ENCODE results near the gene POLR2M. TPM values are rescaled to one million over a fixed set of nuclear protein-coding genes. Genes with fewer than 3 reads are reported as not detected.

Gene POLR2M
- total RNA-seq, 2 donors from 2014 or later, result 61.7 to 75.9 TPM

GRCh38 chr15:57746786-57747185 lies 40.3 kb downstream of the POLR2M start:
- intact Hi-C loops (cut with DNase I), result loop anchor here (5.0 to 10.0 kb wide), 2 partner anchors 192 to 321 kb away; partner anchors contain the start of gene ALDH1A2
- TF ChIP-seq, protein P1, sequence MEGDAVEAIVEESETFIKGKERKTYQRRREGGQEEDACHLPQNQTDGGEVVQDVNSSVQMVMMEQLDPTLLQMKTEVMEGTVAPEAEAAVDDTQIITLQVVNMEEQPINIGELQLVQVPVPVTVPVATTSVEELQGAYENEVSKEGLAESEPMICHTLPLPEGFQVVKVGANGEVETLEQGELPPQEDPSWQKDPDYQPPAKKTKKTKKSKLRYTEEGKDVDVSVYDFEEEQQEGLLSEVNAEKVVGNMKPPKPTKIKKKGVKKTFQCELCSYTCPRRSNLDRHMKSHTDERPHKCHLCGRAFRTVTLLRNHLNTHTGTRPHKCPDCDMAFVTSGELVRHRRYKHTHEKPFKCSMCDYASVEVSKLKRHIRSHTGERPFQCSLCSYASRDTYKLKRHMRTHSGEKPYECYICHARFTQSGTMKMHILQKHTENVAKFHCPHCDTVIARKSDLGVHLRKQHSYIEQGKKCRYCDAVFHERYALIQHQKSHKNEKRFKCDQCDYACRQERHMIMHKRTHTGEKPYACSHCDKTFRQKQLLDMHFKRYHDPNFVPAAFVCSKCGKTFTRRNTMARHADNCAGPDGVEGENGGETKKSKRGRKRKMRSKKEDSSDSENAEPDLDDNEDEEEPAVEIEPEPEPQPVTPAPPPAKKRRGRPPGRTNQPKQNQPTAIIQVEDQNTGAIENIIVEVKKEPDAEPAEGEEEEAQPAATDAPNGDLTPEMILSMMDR (IDR thresholded peaks at IDR 0.05), result no peak
- DNase-seq, result no peak

DNA sequence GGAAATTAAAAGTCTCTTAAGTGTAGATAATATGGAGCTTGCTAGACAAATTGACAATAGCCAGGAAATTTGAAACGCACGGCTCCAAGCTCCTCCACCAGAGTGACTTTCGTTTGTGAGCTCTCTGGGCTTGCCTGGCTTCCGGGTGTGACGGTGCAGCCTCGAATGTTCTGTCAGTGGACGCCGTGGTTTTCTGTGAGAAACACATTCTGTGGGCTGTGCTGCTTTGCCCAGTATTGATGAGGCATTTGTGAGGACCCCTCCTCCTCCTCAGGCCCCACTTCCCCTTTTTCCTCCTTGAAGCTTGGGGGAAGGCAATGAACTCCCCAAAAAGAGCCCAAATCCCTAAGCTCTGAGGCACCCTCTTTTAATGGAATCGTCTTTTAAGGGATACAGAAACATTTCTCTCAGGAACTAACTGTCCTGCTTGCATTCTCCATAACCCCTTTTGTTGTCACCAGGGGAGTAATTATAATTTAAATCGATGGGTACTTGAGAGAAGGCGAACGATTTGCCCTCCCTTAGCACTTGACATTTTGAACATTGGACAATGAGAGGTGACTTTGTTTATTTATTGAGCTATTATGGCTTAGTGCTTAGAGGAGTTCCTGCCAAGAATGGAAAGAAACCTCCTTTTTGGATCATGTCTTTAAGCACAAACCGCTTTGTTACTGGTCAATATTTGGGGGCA lies 40.8 kb downstream of the POLR2M start:
- Histone ChIP-seq H3K36me3 (no peaks in the 10 kb centered on the region), H3K9ac (ENCODE audit: low read depth in 2 of 2, low read length in 2 of 2) (no peak overlapping the region), H3K9me3 (no peaks in the 10 kb centered on the region), H3K27ac (no peak overlapping the region), H3K27me3 (no peaks in the 10 kb centered on the region), H3K4me1 (no peaks in the 10 kb centered on the region), H3K4me3 (no peak overlapping the region)
- intact Hi-C loops (cut with DNase I), result loop anchor here (5.0 to 10.0 kb wide), 2 partner anchors 193 to 320 kb away; partner anchors contain the start of gene ALDH1A2
- DNase-seq, result no peak
- TF ChIP-seq, protein P1 (IDR thresholded peaks at IDR 0.05), result no peak

More at GRCh38 chr15:57746786-57747185, 40.3 kb downstream of the POLR2M start:
- Histone ChIP-seq H3K4me3 (no peak overlapping the region), H3K27me3 (no peaks in the 10 kb centered on the region), H3K9ac (ENCODE audit: low read depth in 2 of 2, low read length in 2 of 2) (no peak overlapping the region), H3K4me1 (no peaks in the 10 kb centered on the region), H3K36me3 (no peaks in the 10 kb centered on the region), H3K27ac (no peak overlapping the region), H3K9me3 (no peaks in the 10 kb centered on the region)

GRCh38 chr15:57751177-57751800 lies 44.8 kb downstream of the POLR2M start:
- TF ChIP-seq, protein P1 (IDR thresholded peaks at IDR 0.05), result no peak
- intact Hi-C loops (cut with DNase I), result loop anchor here (5.0 kb wide), 1 partner anchor 101 kb away; no protein-coding TSS in a partner anchor
- H3K27me3 ChIP-seq, result no peaks in the 10 kb centered on the region
- no peaks in the 10 kb centered on the region for H3K36me3 ChIP-seq
- H3K4me3 ChIP-seq, result no peak overlapping the region
- no peaks in the 10 kb centered on the region for H3K4me1 ChIP-seq
- no peak overlapping the region for H3K27ac ChIP-seq
- H3K9ac ChIP-seq (ENCODE audit: low read depth in 2 of 2, low read length in 2 of 2), result no peak overlapping the region
- no peak for DNase-seq
- no peaks in the 10 kb centered on the region for H3K9me3 ChIP-seq

DNA sequence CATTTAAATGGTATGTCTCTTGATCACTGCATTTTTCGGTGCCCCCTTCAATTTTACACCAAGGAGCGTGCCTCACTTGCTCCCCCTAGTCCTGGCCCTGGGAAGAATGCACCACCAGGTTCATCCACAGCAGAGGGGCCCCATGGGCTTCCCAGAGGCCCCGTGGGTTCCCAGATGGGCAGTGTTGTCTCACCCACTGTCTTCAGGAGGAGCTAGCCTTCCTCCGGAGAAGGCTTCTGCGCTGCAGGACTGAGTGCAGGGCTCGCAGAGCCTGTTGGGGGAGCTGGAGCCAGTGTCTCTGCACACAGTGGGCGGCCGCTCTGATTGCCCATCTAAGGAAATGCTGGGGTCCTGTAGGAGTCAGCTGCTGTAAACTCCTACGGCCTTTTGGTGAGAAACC lies 45.9 kb downstream of the POLR2M start:
- intact Hi-C loops (cut with DNase I), result loop anchor here (5.0 kb wide), 1 partner anchor 100 kb away; no protein-coding TSS in a partner anchor
- Histone ChIP-seq H3K27me3 (no peaks in the 10 kb centered on the region), H3K4me3 (no peak overlapping the region), H3K36me3 (no peaks in the 10 kb centered on the region), H3K4me1 (no peaks in the 10 kb centered on the region), H3K27ac (no peak overlapping the region), H3K9me3 (no peaks in the 10 kb centered on the region), H3K9ac (ENCODE audit: low read depth in 2 of 2, low read length in 2 of 2) (no peak overlapping the region)
- no peak for DNase-seq
- TF ChIP-seq, protein P1 (IDR thresholded peaks at IDR 0.05), result no peak

DNA sequence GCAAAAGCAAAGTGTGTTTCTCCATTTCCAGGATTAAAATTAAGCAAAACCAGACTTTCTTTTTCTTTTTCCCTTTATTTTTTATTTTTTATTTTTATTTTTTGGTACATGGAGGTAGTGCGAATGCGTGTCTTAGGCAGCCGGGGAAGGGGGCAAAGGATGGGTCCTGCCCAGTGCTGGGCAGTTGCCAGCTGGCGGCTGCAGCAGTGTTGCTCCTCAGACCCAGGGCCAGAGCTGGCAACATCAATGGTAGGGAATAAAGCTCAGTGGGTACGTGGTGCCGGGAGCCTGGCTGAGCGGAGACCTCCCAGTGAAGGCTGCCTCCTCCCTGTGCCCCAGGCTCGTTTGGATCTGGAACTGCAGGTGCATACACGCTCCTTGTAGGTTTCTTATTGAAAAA lies 46.3 kb downstream of the POLR2M start:
- no peak for DNase-seq
- intact Hi-C loops (cut with DNase I), result loop anchor here (5.0 kb wide), 1 partner anchor 99 kb away; no protein-coding TSS in a partner anchor
- Histone ChIP-seq H3K4me1 (no peaks in the 10 kb centered on the region), H3K36me3 (no peaks in the 10 kb centered on the region), H3K27me3 (no peaks in the 10 kb centered on the region), H3K4me3 (no peak overlapping the region), H3K9me3 (no peaks in the 10 kb centered on the region), H3K9ac (ENCODE audit: low read depth in 2 of 2, low read length in 2 of 2) (no peak overlapping the region), H3K27ac (no peak overlapping the region)
- TF ChIP-seq, protein P1 (IDR thresholded peaks at IDR 0.05), result no peak

Data from colonic mucosa (tissue), 4 donors.